ENCODE results near the gene PPIL1. TPM values are rescaled to one million over a fixed set of nuclear protein-coding genes. Genes with fewer than 3 reads are reported as not detected.
"Not testable (repeated sequence)": the region's sequence is repeated elsewhere in the genome, so short reads cannot be mapped to it uniquely, and the experiment has no call there.

The PPIL1 gene
- total and polyA plus RNA-seq, 2 of the 13 experiments (the other 11 are each of a cell fraction or from before 2014, with no cell fraction given): 74.2 to 144 TPM

GRCh38 chr6:36893976-36894932, 19.7 kb upstream of the PPIL1 start:
- Histone ChIP-seq H3K4me1 (ENCODE audit: insufficient read depth, low read length) (no peaks in the 10 kb centered on the region), H2AFZ (ENCODE audit: low read length) (no peak overlapping the region), H3K27me3 (ENCODE audit: control insufficient read depth in 1 of 2, insufficient read depth in 2 of 2, low read length in 2 of 2) (no peaks in the 10 kb centered on the region), H3K9me3 (ENCODE audit: low read length) (no peaks in the 10 kb centered on the region), H3K4me2 (ENCODE audit: low read depth, low read length) (no peak overlapping the region), H3K27ac (ENCODE audit: extremely low read length, insufficient read depth, low read length) (no peak overlapping the region), H3K36me3 (replicated peaks in 1 of 2; ENCODE audit: control insufficient read depth in 1 of 2, insufficient read depth in 2 of 2, low read length in 2 of 2) (peaks cover 3 to 17% of the 10 kb centered on the region in 2 experiments), H3K4me3 (replicated peaks in 1 of 3; ENCODE audit: insufficient read depth in 1 of 3, low read depth in 2 of 3, low read length in 3 of 3) (no peak overlapping the region), H3K79me2 (ENCODE audit: insufficient read depth, low read length) (no peaks in the 10 kb centered on the region), H3K9ac (ENCODE audit: insufficient read depth, low read depth, low read length) (no peak overlapping the region), H4K20me1 (ENCODE audit: insufficient read depth, low read length) (no peaks in the 10 kb centered on the region)
- in situ Hi-C loops (cut with HindIII; ENCODE audit: extremely low pct_ligation_motif_present, low pct_unique_long_range_greater_than_20kb): no loop called here
- TF ChIP-seq ZNF792 (CRISPR knock-in tag; IDR thresholded peaks at IDR 0.05) (no peak), NFIB (CRISPR knock-in tag; IDR thresholded peaks at IDR 0.05; ENCODE audit: borderline replicate concordance) (no peak), ARID2 (CRISPR knock-in tag; IDR thresholded peaks at IDR 0.05; ENCODE audit: borderline replicate concordance) (no peak), RBAK (CRISPR knock-in tag; IDR thresholded peaks at IDR 0.05) (no peak), HMGXB3 (CRISPR knock-in tag; IDR thresholded peaks at IDR 0.05; ENCODE audit: borderline replicate concordance) (no peak), KDM6A (CRISPR knock-in tag; IDR thresholded peaks at IDR 0.05; ENCODE audit: low read depth) (no peak), SP5 (CRISPR knock-in tag; IDR thresholded peaks at IDR 0.05; ENCODE audit: borderline replicate concordance, low read depth) (no peak), YY1 (IDR thresholded peaks at IDR 0.05; ENCODE audit: insufficient read depth, insufficient replicate concordance, low read depth, low read length) (no peak), XRCC5 (optimal IDR thresholded peaks at IDR 0.05; ENCODE audit: low read length) (no peak), TRAFD1 (CRISPR knock-in tag; IDR thresholded peaks at IDR 0.05; ENCODE audit: borderline replicate concordance) (no peak), HNRNPLL (IDR thresholded peaks at IDR 0.05; ENCODE audit: low read depth, low read length, poor library complexity, severe bottlenecking) (no peak)
- BruUV-seq (replicated peaks): no TSS peak
- POLR2A ChIA-PET: no interaction called here
- no peak for FAIRE-seq
- 93% methylated on average over 8 of the region's 8 CpGs for WGBS (ENCODE audit: low lambda C conversion rate)
- intact Hi-C loops (cut with micrococcal nuclease; ENCODE audit: unreplicated experiment): no loop called here
- no peak for DNase-seq (ENCODE audit: low spot score)
- no peak for ATAC-seq
- CTCF ChIA-PET (ENCODE audit: low intra/inter-chr PET ratio, low total read pairs): no interaction called here

- POLR2A ChIA-PET; intact Hi-C loops (cut with micrococcal nuclease; ENCODE audit: unreplicated experiment); H3K9ac ChIP-seq (ENCODE audit: insufficient read depth, low read depth, low read length); FAIRE-seq; in situ Hi-C loops (cut with HindIII; ENCODE audit: extremely low pct_ligation_motif_present, low pct_unique_long_range_greater_than_20kb); H3K4me2 ChIP-seq (ENCODE audit: low read depth, low read length); H2AFZ ChIP-seq (ENCODE audit: low read length); H3K4me1 ChIP-seq (ENCODE audit: insufficient read depth, low read length); ATAC-seq; H4K20me1 ChIP-seq (ENCODE audit: insufficient read depth, low read length); CTCF ChIA-PET (ENCODE audit: low intra/inter-chr PET ratio, low total read pairs); DNase-seq (ENCODE audit: low spot score); H3K27ac ChIP-seq (ENCODE audit: extremely low read length, insufficient read depth, low read length); BruUV-seq (replicated peaks); H3K4me3 ChIP-seq (replicated peaks in 1 of 3; ENCODE audit: insufficient read depth in 1 of 3, low read depth in 2 of 3, low read length in 3 of 3); H3K9me3 ChIP-seq (ENCODE audit: low read length); H3K27me3 ChIP-seq (ENCODE audit: control insufficient read depth in 1 of 2, insufficient read depth in 2 of 2, low read length in 2 of 2): not testable (repeated sequence)
- 95% methylated on average over 2 of the region's 2 CpGs for WGBS (ENCODE audit: low lambda C conversion rate)
- Histone ChIP-seq H3K36me3 (replicated peaks in 1 of 2; ENCODE audit: control insufficient read depth in 1 of 2, insufficient read depth in 2 of 2, low read length in 2 of 2) (peaks cover 3 to 11% of the 10 kb centered on the region in 2 experiments; a peak in 4 of 5 replicates), H3K79me2 (ENCODE audit: insufficient read depth, low read length) (peaks cover 10% of the 10 kb centered on the region)
Measured at GRCh38 chr6:36891153-36891552, 16.6 kb upstream of the PPIL1 start.

Measured in HepG2 (cell line).